ENCODE measurements around the gene RNU7-1. TPM values are rescaled to one million over a fixed set of nuclear protein-coding genes. Genes with fewer than 3 reads are reported as not detected.

Gene RNU7-1
- total and polyA plus RNA-seq, 2 of the 4 experiments (the other 2 are of a cell fraction) = not detected

GRCh38 chr12:6980740-6981139 lies 37.1 kb downstream of the RNU7-1 start:
- Histone ChIP-seq H3K9ac (ENCODE audit: low read depth, low read length) (no peak overlapping the region), H4K20me1 (ENCODE audit: insufficient read depth, low read length) (no peaks in the 10 kb centered on the region), H3K27ac (ENCODE audit: insufficient read depth, low read length) (no peak overlapping the region), H3K79me1 (ENCODE audit: low read depth in 1 of 2, low read length in 2 of 2) (peaks cover 0 to 6% of the 10 kb centered on the region in 2 experiments; a peak in 2 of 4 replicates), H3K4me2 (ENCODE audit: low read depth, low read length) (no peak overlapping the region), H3K4ac (ENCODE audit: low read depth, low read length) (no peak overlapping the region), H4K8ac (ENCODE audit: low read depth in 2 of 2, low read length in 2 of 2) (no peak overlapping the region), H2BK20ac (ENCODE audit: low read depth, low read length) (no peak overlapping the region), H3K9me3 (ENCODE audit: control insufficient read depth, insufficient read depth, low read length) (no peaks in the 10 kb centered on the region), H3K14ac (replicated peaks; ENCODE audit: low read depth, low read length) (no peak overlapping the region), H2AK5ac (ENCODE audit: low read depth, low read length) (no peak overlapping the region), H3K18ac (ENCODE audit: low read depth, low read length) (no peak overlapping the region), H3K9me1 (ENCODE audit: insufficient read depth, low read length) (peaks cover 3% of the 10 kb centered on the region; the same call in 1 of the 2 replicates), H3K23ac (ENCODE audit: low read depth, low read length) (no peak overlapping the region), H3K4me1 (ENCODE audit: control insufficient read depth, insufficient read depth, low read length) (no peaks in the 10 kb centered on the region), H2BK5ac (ENCODE audit: low read depth, low read length, poor library complexity, severe bottlenecking) (no peak overlapping the region), H2AFZ (replicated peaks; ENCODE audit: low read length, poor library complexity) (no peak overlapping the region), H4K5ac (ENCODE audit: low read depth, low read length) (no peak overlapping the region), H2BK15ac (ENCODE audit: low read depth, low read length) (no peak overlapping the region), H3K56ac (ENCODE audit: extremely low read depth, insufficient read depth, low read length) (no peak overlapping the region), H3K27me3 (ENCODE audit: control insufficient read depth, insufficient read depth, low read length) (no peaks in the 10 kb centered on the region), H2BK120ac (ENCODE audit: low read depth, low read length) (no peak overlapping the region), H3K36me3 (ENCODE audit: control insufficient read depth, insufficient read depth, low read length) (peaks cover 56% of the 10 kb centered on the region), H3K4me3 (ENCODE audit: insufficient read depth, low read depth, low read length) (no peak overlapping the region), H4K91ac (ENCODE audit: insufficient read depth, low read depth, low read length) (no peak overlapping the region), H2AK9ac (replicated peaks; ENCODE audit: low read depth, low read length, poor library complexity) (no peak overlapping the region)
- CTCF ChIA-PET = no interaction called here
- intact Hi-C loops (cut with micrococcal nuclease) (no loop called here), dilution Hi-C loops (cut with HindIII; ENCODE audit: low sequenced_read_pairs, unreplicated experiment) (no loop called here), in situ Hi-C loops (cut with MboI; ENCODE audit: low sequenced_read_pairs) (no loop called here)
- POLR2A ChIA-PET (ENCODE audit: unreplicated experiment) = no interaction called here
- BruUV-seq (replicated peaks) = no TSS peak
- DNase-seq (no peak), ATAC-seq (ENCODE audit: low read depth) (peak; percentile 32; the same call in 1 of the 2 replicates)
- TF ChIP-seq RFX5 (IDR thresholded peaks at IDR 0.05; ENCODE audit: low read depth, low read length) = no peak

Data from IMR-90 (cell line).